PC-3 (cell line): ENCODE measurements around the gene RCOR1. TPM values are rescaled to one million over a fixed set of nuclear protein-coding genes. Genes with fewer than 3 reads are reported as not detected.

Source experiments
- ATAC-seq: fragments of 200-7000 bp; cut with Tn5 transposase; 2 replicates; pipeline ENCODE4 v1.9.1; 2020; ENCODE audit warnings: mild to moderate bottlenecking, moderate library complexity
- BruUV-seq: library from RNA; stranded (reverse); fragments of 400-500 nt; replicated peaks from 2 replicates; lab custom pipeline; 2021; lab: Mats Ljungman, UMichigan
- CTCF ChIA-PET: fragments of 300-600 bp; sonication (Branson Sonifier 250); formaldehyde crosslinking; loops from one replicate; lab custom pipeline; 2022; ENCODE audit warnings: antibody characterized with exemption; lab: Charles Lee
- POLR2A ChIA-PET: fragments of 300-600 bp; sonication (Branson Sonifier 250); formaldehyde crosslinking; loops from one replicate; lab custom pipeline; 2022; ENCODE audit warnings: antibody characterized with exemption; ENCODE audit not compliant: unreplicated experiment; lab: Charles Lee
- DNase-seq: peaks from one replicate; pipeline ENCODE4 v3.0.0-alpha.2; 2015
- H2AFZ ChIP-seq: fragments of 300-600 bp; sonication (generic); 2 replicates; pipeline ENCODE4 v1.6.0; 2016; ENCODE audit warnings: antibody characterized with exemption, low read length
- H3F3A ChIP-seq: fragments of 300-600 bp; sonication (generic); one replicate; pipeline ENCODE4 v1.6.0; 2017; ENCODE audit warnings: antibody characterized with exemption, low read length, control low read depth, mild to moderate bottlenecking; ENCODE audit not compliant: unreplicated experiment
- H3K27ac ChIP-seq: fragments of 300-600 bp; sonication (generic); 2 replicates; pipeline ENCODE4 v1.5.1; 2016; ENCODE audit warnings: mild to moderate bottlenecking, low read length
- H3K27me3 ChIP-seq: fragments of 300-600 bp; sonication (generic); 2 replicates; pipeline ENCODE4 v1.6.1; 2016; ENCODE audit warnings: low read length, mixed read lengths
- H3K36me3 ChIP-seq: fragments of 300-600 bp; sonication (generic); 2 replicates; pipeline ENCODE4 v1.6.1; 2016; ENCODE audit warnings: low read depth, mixed run types, low read length, mixed read lengths
- H3K4me1 ChIP-seq: fragments of 300-600 bp; sonication (generic); 2 replicates; pipeline ENCODE4 v1.5.1; 2016; ENCODE audit warnings: low read length; ENCODE audit not compliant: insufficient read depth
- H3K4me2 ChIP-seq: fragments of 300-600 bp; sonication (generic); 2 replicates; pipeline ENCODE4 v1.6.0; 2016; ENCODE audit warnings: low read length
- H3K4me3 ChIP-seq: fragments of 300-600 bp; sonication (generic); 2 replicates; pipeline ENCODE4 v1.5.1; 2016; ENCODE audit warnings: mild to moderate bottlenecking, low read length, mixed read lengths
- H3K79me2 ChIP-seq: fragments of 300-600 bp; sonication (generic); 2 replicates; pipeline ENCODE4 v1.6.1; 2017; ENCODE audit warnings: low read length, mixed read lengths
- H3K9ac ChIP-seq: fragments of 300-600 bp; sonication (generic); 2 replicates; pipeline ENCODE4 v1.6.0; 2016; ENCODE audit warnings: mild to moderate bottlenecking, low read length
- H3K9me2 ChIP-seq: fragments of 300-600 bp; sonication (generic); replicated peaks from 2 replicates; pipeline ENCODE4 v1.6.1; 2016; ENCODE audit warnings: mixed run types, low read length, mixed read lengths
- H3K9me3 ChIP-seq: fragments of 300-600 bp; sonication (generic); 2 replicates; pipeline ENCODE4 v1.6.1; 2016; ENCODE audit warnings: low read length, mixed read lengths
- H4K20me1 ChIP-seq: fragments of 300-600 bp; sonication (generic); 2 replicates; pipeline ENCODE4 v1.6.1; 2016; ENCODE audit warnings: low read length, mixed read lengths
- CTCF ChIP-seq: fragments of 300-600 bp; sonication (generic); conservative IDR thresholded peaks from 2 replicates; pipeline ENCODE4 v1.5.1; 2017; ENCODE audit warnings: antibody characterized with exemption, low read depth, mild to moderate bottlenecking, low read length
- EZH2 ChIP-seq: fragments of 300-600 bp; sonication (generic); IDR thresholded peaks from one replicate; pipeline ENCODE4 v1.6.1; 2017; ENCODE audit warnings: antibody characterized with exemption, mild to moderate bottlenecking, low read length; ENCODE audit not compliant: unreplicated experiment
- EZH2phosphoT487 ChIP-seq: fragments of 300-600 bp; sonication (generic); IDR thresholded peaks from 2 replicates; pipeline ENCODE4 v1.6.1; 2018; ENCODE audit warnings: mild to moderate bottlenecking, antibody characterized with exemption, low read length, borderline replicate concordance
- intact Hi-C: fragments of 100-400 bp; cut with micrococcal nuclease; formaldehyde crosslinking; loops from 2 replicates; pipeline ENCODE4 v1.9.0; 2023
- total RNA-seq: library from RNA; depleted of rRNA; stranded (reverse); fragments of >200 nt; gene quantifications from 2 replicates; pipeline ENCODE4 v1.2.3, GENCODE V29; 2014

Gene RCOR1
- total RNA-seq, 1 experiment from 2014 or later = 22.2 TPM

GRCh38 chr14:102727336-102728095 lies 135.1 kb downstream of the RCOR1 start:
- no peaks in the 10 kb centered on the region for H3K27me3 ChIP-seq
- TF ChIP-seq EZH2phosphoT487 (no peak), CTCF (no peak), EZH2 (no peak)
- no peaks in the 10 kb centered on the region for H3K4me1 ChIP-seq
- no TSS peak for BruUV-seq
- DNase-seq = no peak
- H3F3A ChIP-seq = no peaks in the 10 kb centered on the region
- H2AFZ ChIP-seq = no peak overlapping the region
- H4K20me1 ChIP-seq = no peaks in the 10 kb centered on the region
- intact Hi-C loops = no loop called here
- H3K9me3 ChIP-seq = no peaks in the 10 kb centered on the region
- CTCF ChIA-PET = no interaction called here
- no peak for ATAC-seq
- H3K4me2 ChIP-seq = no peak overlapping the region
- H3K36me3 ChIP-seq = peaks cover 41% of the 10 kb centered on the region
- no peak overlapping the region for H3K9ac ChIP-seq
- no peaks in the 10 kb centered on the region for H3K9me2 ChIP-seq
- no peaks in the 10 kb centered on the region for H3K79me2 ChIP-seq
- H3K4me3 ChIP-seq = no peak overlapping the region
- H3K27ac ChIP-seq = no peak overlapping the region
- POLR2A ChIA-PET = no interaction called here

- no peak overlapping the region for H3K27ac ChIP-seq
- ChIA-PET CTCF (no interaction called here), POLR2A (no interaction called here)
- TSS peak; percentile 17 for BruUV-seq
- DNase-seq (no peak), ATAC-seq (no peak)
- H3K79me2 ChIP-seq = no peaks in the 10 kb centered on the region
- no peak overlapping the region for H3K4me2 ChIP-seq
- H3K9ac ChIP-seq = no peak overlapping the region
- TF ChIP-seq EZH2phosphoT487 (no peak), EZH2 (no peak), CTCF (no peak)
- H3K9me2 ChIP-seq = no peaks in the 10 kb centered on the region
- H3K4me1 ChIP-seq = no peaks in the 10 kb centered on the region
- no peak overlapping the region for H3K4me3 ChIP-seq
- no peaks in the 10 kb centered on the region for H4K20me1 ChIP-seq
- H3K9me3 ChIP-seq = no peaks in the 10 kb centered on the region
- H3K27me3 ChIP-seq = no peaks in the 10 kb centered on the region
- H3K36me3 ChIP-seq = peaks cover 33% of the 10 kb centered on the region
- H3F3A ChIP-seq = no peaks in the 10 kb centered on the region
- no peak overlapping the region for H2AFZ ChIP-seq
- intact Hi-C loops = no loop called here
These were observed 136.1 kb downstream of the RCOR1 start for GRCh38 chr14:102728501-102728900.

GRCh38 chr14:102729268-102729667 lies 136.8 kb downstream of the RCOR1 start:
- H3K4me2 ChIP-seq = no peak overlapping the region
- no peaks in the 10 kb centered on the region for H3F3A ChIP-seq
- no TSS peak for BruUV-seq
- ChIA-PET CTCF (no interaction called here), POLR2A (no interaction called here)
- H3K27ac ChIP-seq = no peak overlapping the region
- no peak overlapping the region for H2AFZ ChIP-seq
- no peak for ATAC-seq
- no peaks in the 10 kb centered on the region for H3K9me2 ChIP-seq
- TF ChIP-seq CTCF (no peak), EZH2 (no peak), EZH2phosphoT487 (no peak)
- no peak for DNase-seq
- no peaks in the 10 kb centered on the region for H3K9me3 ChIP-seq
- H3K4me3 ChIP-seq = no peak overlapping the region
- H3K9ac ChIP-seq = no peak overlapping the region
- no peaks in the 10 kb centered on the region for H3K4me1 ChIP-seq
- intact Hi-C loops = no loop called here
- peaks cover 26% of the 10 kb centered on the region for H3K36me3 ChIP-seq
- no peaks in the 10 kb centered on the region for H3K27me3 ChIP-seq
- no peaks in the 10 kb centered on the region for H4K20me1 ChIP-seq
- H3K79me2 ChIP-seq = no peaks in the 10 kb centered on the region
